ENCODE measurements around the gene DEPDC1B. TPM values are rescaled to one million over a fixed set of nuclear protein-coding genes. Genes with fewer than 3 reads are reported as not detected.

The DEPDC1B gene
- total RNA-seq, 1 experiment from 2014 or later: 11.3 TPM

DNA sequence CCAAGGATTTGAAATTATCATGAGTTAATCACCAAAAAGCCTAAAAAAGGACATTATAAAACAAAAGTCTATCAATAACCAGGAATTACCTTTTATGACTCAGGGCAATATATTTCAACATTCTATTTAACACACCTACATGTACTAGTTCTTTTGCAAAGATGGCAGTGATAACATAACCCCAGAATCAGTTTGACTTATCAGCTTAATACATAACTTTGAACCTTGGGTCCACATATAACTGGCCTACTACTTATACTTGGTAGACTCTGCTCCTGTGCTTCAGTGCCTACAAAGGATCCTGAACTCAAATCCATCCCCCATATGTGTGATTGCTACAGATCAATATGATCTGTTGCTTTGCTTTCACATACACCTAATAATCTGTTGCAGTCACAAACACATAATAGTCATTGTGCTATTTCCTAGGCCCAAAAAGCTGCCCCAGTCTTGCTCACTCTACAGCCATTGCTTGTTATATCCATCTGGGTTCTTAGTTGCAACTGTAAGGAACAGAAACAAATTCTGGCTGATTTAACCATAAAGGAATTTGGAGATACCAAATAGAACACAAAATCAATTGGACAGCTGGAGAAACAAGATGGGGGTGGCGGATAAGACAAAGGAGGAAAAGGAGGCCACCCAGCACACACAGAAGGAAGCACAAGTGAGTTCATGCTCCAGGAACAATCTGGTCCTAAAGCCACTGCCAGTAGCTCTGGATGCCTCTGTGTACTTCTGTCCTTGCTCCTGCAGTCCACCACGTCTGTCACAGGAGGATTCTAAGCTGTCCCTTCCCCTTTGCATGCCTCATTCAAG, 25.5 kb downstream of the DEPDC1B start:
- H3K4me3 Mint-ChIP-seq (ENCODE audit: unreplicated experiment): no peak overlapping the region
- H3K9me3 Mint-ChIP-seq (ENCODE audit: unreplicated experiment): no peaks in the 10 kb centered on the region
- intact Hi-C loops (cut with micrococcal nuclease): loop anchor here (5.0 to 10.0 kb wide), 5 partner anchors 168 to 983 kb away; partner anchors contain the start of genes ELOVL7, ERCC8 and NDUFAF2
- no peak for DNase-seq (ENCODE audit: unreplicated experiment)
- no peaks in the 10 kb centered on the region for H3K4me1 Mint-ChIP-seq (ENCODE audit: insufficient read depth, unreplicated experiment)
- POLR2A ChIA-PET: interaction anchor here (1.2 kb wide), 1 partner anchor 657 kb away, joined by 3 read pairs; no protein-coding TSS in a partner anchor
- no TSS peak for BruUV-seq (replicated peaks)
- CTCF ChIA-PET: interaction anchor here (0.6 to 3.4 kb wide), 5 partner anchors 10 to 656 kb away, joined by 3 to 14 read pairs (median 4); no protein-coding TSS in a partner anchor
- no peak overlapping the region for H3K27ac Mint-ChIP-seq (ENCODE audit: low read depth, unreplicated experiment)
- TF ChIP-seq, protein P1, sequence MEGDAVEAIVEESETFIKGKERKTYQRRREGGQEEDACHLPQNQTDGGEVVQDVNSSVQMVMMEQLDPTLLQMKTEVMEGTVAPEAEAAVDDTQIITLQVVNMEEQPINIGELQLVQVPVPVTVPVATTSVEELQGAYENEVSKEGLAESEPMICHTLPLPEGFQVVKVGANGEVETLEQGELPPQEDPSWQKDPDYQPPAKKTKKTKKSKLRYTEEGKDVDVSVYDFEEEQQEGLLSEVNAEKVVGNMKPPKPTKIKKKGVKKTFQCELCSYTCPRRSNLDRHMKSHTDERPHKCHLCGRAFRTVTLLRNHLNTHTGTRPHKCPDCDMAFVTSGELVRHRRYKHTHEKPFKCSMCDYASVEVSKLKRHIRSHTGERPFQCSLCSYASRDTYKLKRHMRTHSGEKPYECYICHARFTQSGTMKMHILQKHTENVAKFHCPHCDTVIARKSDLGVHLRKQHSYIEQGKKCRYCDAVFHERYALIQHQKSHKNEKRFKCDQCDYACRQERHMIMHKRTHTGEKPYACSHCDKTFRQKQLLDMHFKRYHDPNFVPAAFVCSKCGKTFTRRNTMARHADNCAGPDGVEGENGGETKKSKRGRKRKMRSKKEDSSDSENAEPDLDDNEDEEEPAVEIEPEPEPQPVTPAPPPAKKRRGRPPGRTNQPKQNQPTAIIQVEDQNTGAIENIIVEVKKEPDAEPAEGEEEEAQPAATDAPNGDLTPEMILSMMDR (IDR thresholded peaks at IDR 0.05; ENCODE audit: unreplicated experiment): no peak
- H3K36me3 Mint-ChIP-seq (ENCODE audit: insufficient read depth, unreplicated experiment): no peaks in the 10 kb centered on the region
- H3K27me3 Mint-ChIP-seq (ENCODE audit: insufficient read depth, unreplicated experiment): no peaks in the 10 kb centered on the region

- Mint-ChIP-seq H3K27me3 (ENCODE audit: insufficient read depth, unreplicated experiment) (no peaks in the 10 kb centered on the region), H3K36me3 (ENCODE audit: insufficient read depth, unreplicated experiment) (no peaks in the 10 kb centered on the region), H3K4me3 (ENCODE audit: unreplicated experiment) (no peak overlapping the region), H3K27ac (ENCODE audit: low read depth, unreplicated experiment) (no peak overlapping the region), H3K9me3 (ENCODE audit: unreplicated experiment) (no peaks in the 10 kb centered on the region), H3K4me1 (ENCODE audit: insufficient read depth, unreplicated experiment) (no peaks in the 10 kb centered on the region)
- CTCF ChIA-PET: interaction anchor here (1.0 to 3.4 kb wide), 3 partner anchors 11 to 256 kb away, joined by 3 to 14 read pairs (median 5); partner anchors contain the start of gene DEPDC1B
- intact Hi-C loops (cut with micrococcal nuclease): loop anchor here (10.0 kb wide), 1 partner anchor 471 kb away; no protein-coding TSS in a partner anchor
- POLR2A ChIA-PET: interaction anchor here (0.6 kb wide), 2 partner anchors 734 to 1149 kb away, joined by 3 to 4 read pairs; no protein-coding TSS in a partner anchor
- DNase-seq (ENCODE audit: unreplicated experiment): no peak
- TF ChIP-seq, protein P1 (IDR thresholded peaks at IDR 0.05; ENCODE audit: unreplicated experiment): no peak
- no TSS peak for BruUV-seq (replicated peaks)
Observed at GRCh38 chr5:60673334-60673733, 26.6 kb downstream of the DEPDC1B start.

DNA sequence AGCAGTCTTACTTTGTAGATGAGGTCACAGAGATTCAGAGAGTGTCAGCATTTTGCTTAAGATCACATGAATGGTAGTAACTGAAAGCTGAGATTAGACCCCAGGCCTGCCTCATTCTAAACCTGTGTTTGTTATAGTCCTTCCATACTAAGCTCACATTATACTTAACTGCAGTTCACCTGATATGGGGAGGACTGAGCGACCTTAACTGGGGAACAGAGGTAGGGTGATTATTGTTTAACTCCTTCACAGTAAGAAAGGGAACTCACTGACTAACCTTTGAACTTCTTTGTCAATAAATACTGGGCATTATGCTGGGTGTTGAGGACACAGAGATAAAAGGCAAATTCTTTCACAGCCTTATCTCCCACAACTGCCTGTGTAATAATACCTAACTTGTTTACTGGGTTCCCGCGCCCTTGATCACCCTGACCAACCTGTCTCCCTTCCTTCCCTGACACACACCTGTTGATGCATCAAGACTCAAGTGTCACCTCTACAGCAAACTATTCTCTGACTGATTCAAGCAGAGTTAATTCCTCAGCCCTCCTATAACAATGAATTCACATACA, 27.2 kb downstream of the DEPDC1B start:
- H3K4me3 Mint-ChIP-seq (ENCODE audit: unreplicated experiment): no peak overlapping the region
- intact Hi-C loops (cut with micrococcal nuclease): loop anchor here (10.0 kb wide), 1 partner anchor 472 kb away; no protein-coding TSS in a partner anchor
- no TSS peak for BruUV-seq (replicated peaks)
- no peak overlapping the region for H3K27ac Mint-ChIP-seq (ENCODE audit: low read depth, unreplicated experiment)
- no peaks in the 10 kb centered on the region for H3K4me1 Mint-ChIP-seq (ENCODE audit: insufficient read depth, unreplicated experiment)
- no peak for DNase-seq (ENCODE audit: unreplicated experiment)
- H3K27me3 Mint-ChIP-seq (ENCODE audit: insufficient read depth, unreplicated experiment): no peaks in the 10 kb centered on the region
- POLR2A ChIA-PET: interaction anchor here (0.6 kb wide), 1 partner anchor 1149 kb away, joined by 4 read pairs; no protein-coding TSS in a partner anchor
- TF ChIP-seq, protein P1 (IDR thresholded peaks at IDR 0.05; ENCODE audit: unreplicated experiment): no peak
- no peaks in the 10 kb centered on the region for H3K9me3 Mint-ChIP-seq (ENCODE audit: unreplicated experiment)
- H3K36me3 Mint-ChIP-seq (ENCODE audit: insufficient read depth, unreplicated experiment): no peaks in the 10 kb centered on the region
- CTCF ChIA-PET: interaction anchor here (0.6 to 1.0 kb wide), 2 partner anchors 27 to 862 kb away, joined by 3 to 4 read pairs; partner anchors contain the start of gene DEPDC1B

Measured in MCF 10A (cell line).